Measurements from ENCODE around the gene RYR1.

RYR1 gene

GRCh38 chr19:38634757-38635482 lies 201.4 kb downstream of the RYR1 start:
- H4K20me1 ChIP-seq (ENCODE audit: insufficient read depth, low read length) = peaks cover 7% of the 10 kb centered on the region

GRCh38 chr19:38635483-38636399 lies 202.2 kb downstream of the RYR1 start:
- no peak for DNase-seq
- Histone ChIP-seq H3K4me1 (ENCODE audit: insufficient read depth, low read length) (no peaks in the 10 kb centered on the region), H3K9me3 (ENCODE audit: insufficient read depth, low read length, severe bottlenecking) (no peaks in the 10 kb centered on the region)

More at GRCh38 chr19:38634757-38635482, 201.4 kb downstream of the RYR1 start:
- ATAC-seq (ENCODE audit: insufficient read depth, low read depth) (peak; percentile 63), DNase-seq (peak; percentile 74)
- Histone ChIP-seq H2AFZ (ENCODE audit: low read depth, low read length) (no peak overlapping the region), H3K36me3 (ENCODE audit: insufficient read depth, low read length) (peaks cover 51% of the 10 kb centered on the region), H3K4me1 (ENCODE audit: insufficient read depth, low read length) (no peaks in the 10 kb centered on the region), H3K79me2 (ENCODE audit: insufficient read depth, low read length) (no peaks in the 10 kb centered on the region), H3K9ac (ENCODE audit: low read depth, low read length) (no peak overlapping the region), H3K9me3 (ENCODE audit: insufficient read depth, low read length, severe bottlenecking) (no peaks in the 10 kb centered on the region), H3K27me3 (ENCODE audit: insufficient read depth, low read length, poor library complexity) (no peaks in the 10 kb centered on the region), H3K27ac (ENCODE audit: low read length) (peak overlapping the region; percentile 41), H3K4me3 (ENCODE audit: low read depth in 1 of 2, low read length in 2 of 2) (no peak overlapping the region), H3K4me2 (ENCODE audit: insufficient read depth, low read length) (no peak overlapping the region)
- TF ChIP-seq EZH2 (IDR thresholded peaks at IDR 0.05; ENCODE audit: borderline replicate concordance, low read depth, low read length, severe bottlenecking) (no peak), CTCF (IDR thresholded peaks at IDR 0.05; ENCODE audit: borderline replicate concordance, extremely low read depth, low read length, poor library complexity, severe bottlenecking) (peak; percentile 88)

More at GRCh38 chr19:38635483-38636399, 202.2 kb downstream of the RYR1 start:
- no peak for ATAC-seq (ENCODE audit: insufficient read depth, low read depth)
- H3K27ac ChIP-seq (ENCODE audit: low read length) = no peak overlapping the region
- H3K4me3 ChIP-seq (ENCODE audit: low read depth in 1 of 2, low read length in 2 of 2) = no peak overlapping the region
- peak; percentile 18 for TF ChIP-seq CTCF (IDR thresholded peaks at IDR 0.05; ENCODE audit: borderline replicate concordance, extremely low read depth, low read length, poor library complexity, severe bottlenecking)
- TF ChIP-seq EZH2 (IDR thresholded peaks at IDR 0.05; ENCODE audit: borderline replicate concordance, low read depth, low read length, severe bottlenecking) = no peak
- H3K9ac ChIP-seq (ENCODE audit: low read depth, low read length) = no peak overlapping the region
- H3K27me3 ChIP-seq (ENCODE audit: insufficient read depth, low read length, poor library complexity) = no peaks in the 10 kb centered on the region
- H2AFZ ChIP-seq (ENCODE audit: low read depth, low read length) = no peak overlapping the region
- peaks cover 46% of the 10 kb centered on the region for H3K36me3 ChIP-seq (ENCODE audit: insufficient read depth, low read length)
- peaks cover 7% of the 10 kb centered on the region for H4K20me1 ChIP-seq (ENCODE audit: insufficient read depth, low read length)
- no peaks in the 10 kb centered on the region for H3K79me2 ChIP-seq (ENCODE audit: insufficient read depth, low read length)
- H3K4me2 ChIP-seq (ENCODE audit: insufficient read depth, low read length) = no peak overlapping the region

Measured in DND-41 (cell line).